SJSA1 (cell line): ENCODE data around the gene DPP7. TPM values are rescaled to one million over a fixed set of nuclear protein-coding genes. Genes with fewer than 3 reads are reported as not detected.
"Not testable (repeated sequence)": the region's sequence is repeated elsewhere in the genome, so short reads cannot be mapped to it uniquely, and the experiment has no call there.

ENCODE experiments used
- DNase-seq, 2 experiments: peaks; one replicate each; pipeline ENCODE4 v3.0.0-alpha.2; 2015 to 2020; ENCODE audit warnings: low spot score in 2 of 2, low read depth in 1 of 2
- H3K27ac ChIP-seq: fragments of 250-450 bp; sonication (Bioruptor Pico); 2 replicates; pipeline ENCODE4 v1.5.1; 2020; ENCODE audit warnings: mild to moderate bottlenecking, moderate library complexity
- H3K27me3 ChIP-seq: fragments of 250-450 bp; sonication (Bioruptor Pico); replicated peaks from 2 replicates; pipeline ENCODE4 v1.5.1; 2020; ENCODE audit warnings: mild to moderate bottlenecking, moderate library complexity
- H3K36me3 ChIP-seq: fragments of 250-450 bp; sonication (Bioruptor Pico); 2 replicates; pipeline ENCODE4 v1.5.1; 2020; ENCODE audit warnings: mild to moderate bottlenecking
- H3K4me1 ChIP-seq: fragments of 250-450 bp; sonication (Bioruptor Pico); replicated peaks from 2 replicates; pipeline ENCODE4 v1.6.1; 2021; ENCODE audit warnings: mild to moderate bottlenecking
- H3K4me3 ChIP-seq: fragments of 250-450 bp; sonication (Bioruptor Pico); 2 replicates; pipeline ENCODE4 v1.5.1; 2020; ENCODE audit warnings: mild to moderate bottlenecking
- H3K9me3 ChIP-seq: fragments of 250-450 bp; sonication (Bioruptor Pico); replicated peaks from 2 replicates; pipeline ENCODE4 v1.5.1; 2020; ENCODE audit warnings: mild to moderate bottlenecking
- total RNA-seq: library from RNA; depleted of rRNA; stranded (reverse); fragments of >200 nt; shearing (Covaris generic); gene quantifications from 2 replicates; pipeline ENCODE4 v1.2.3, GENCODE V29; 2014; rRNA removed

Gene DPP7
- total RNA-seq, 1 experiment from 2014 or later: 5.1 TPM

GRCh38 chr9:137064027-137064879 lies 50.3 kb downstream of the DPP7 start:
- Histone ChIP-seq H3K4me3 (no peak overlapping the region), H3K27ac (no peak overlapping the region), H3K4me1 (peaks cover 9% of the 10 kb centered on the region), H3K9me3 (no peaks in the 10 kb centered on the region), H3K36me3 (peaks cover 7% of the 10 kb centered on the region; the same call in 1 of the 2 replicates), H3K27me3 (no peaks in the 10 kb centered on the region)
- DNase-seq: no peak

DNA sequence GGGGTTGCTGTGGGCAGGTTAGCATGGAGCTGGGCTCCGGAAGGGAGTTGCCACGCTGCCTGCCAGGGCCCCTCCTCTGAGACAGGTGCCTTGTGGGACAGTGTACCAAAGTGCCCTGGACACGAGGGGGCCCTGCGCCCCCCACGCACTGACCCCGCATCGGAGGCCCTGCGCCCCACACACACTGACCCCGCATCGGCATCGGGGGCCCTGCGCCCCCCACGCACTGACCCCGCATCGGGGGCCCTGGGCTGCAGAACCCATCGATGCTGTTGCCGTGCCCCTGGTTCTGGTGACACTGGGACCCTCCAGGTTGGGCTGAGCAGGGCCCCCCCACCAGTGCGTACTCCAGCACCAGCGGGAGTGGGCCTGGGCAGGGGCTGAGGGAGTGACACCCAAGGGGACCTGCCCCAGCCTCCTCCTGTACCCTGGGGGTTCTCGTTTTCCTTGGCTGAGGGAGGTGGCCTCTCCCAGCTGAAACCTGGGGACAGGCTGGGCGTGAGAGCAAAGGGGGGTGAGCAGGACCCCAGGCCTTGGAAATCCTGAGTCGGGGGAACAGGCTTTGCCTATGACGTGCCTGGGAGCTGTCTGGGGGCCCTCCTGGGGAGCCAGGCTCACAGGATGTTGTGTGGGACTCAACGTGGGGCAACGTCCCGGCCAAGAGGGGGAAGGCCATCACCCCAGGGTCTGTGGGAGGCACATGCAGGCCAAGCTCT lies 51.1 kb downstream of the DPP7 start:
- Histone ChIP-seq H3K4me1 (peaks cover 3% of the 10 kb centered on the region; the same call in 1 of the 2 replicates), H3K36me3 (peaks cover 7% of the 10 kb centered on the region; the same call in 1 of the 2 replicates), H3K27ac (no peak overlapping the region), H3K4me3 (no peak overlapping the region), H3K9me3 (no peaks in the 10 kb centered on the region), H3K27me3 (peaks cover 2% of the 10 kb centered on the region; the same call in 1 of the 2 replicates)
- no peak for DNase-seq

GRCh38 chr9:137062798-137063197 lies 51.7 kb downstream of the DPP7 start:
- H3K9me3 ChIP-seq, DNase-seq, H3K27ac ChIP-seq, H3K4me3 ChIP-seq, H3K36me3 ChIP-seq, H3K27me3 ChIP-seq, H3K4me1 ChIP-seq: not testable (repeated sequence)

DNA sequence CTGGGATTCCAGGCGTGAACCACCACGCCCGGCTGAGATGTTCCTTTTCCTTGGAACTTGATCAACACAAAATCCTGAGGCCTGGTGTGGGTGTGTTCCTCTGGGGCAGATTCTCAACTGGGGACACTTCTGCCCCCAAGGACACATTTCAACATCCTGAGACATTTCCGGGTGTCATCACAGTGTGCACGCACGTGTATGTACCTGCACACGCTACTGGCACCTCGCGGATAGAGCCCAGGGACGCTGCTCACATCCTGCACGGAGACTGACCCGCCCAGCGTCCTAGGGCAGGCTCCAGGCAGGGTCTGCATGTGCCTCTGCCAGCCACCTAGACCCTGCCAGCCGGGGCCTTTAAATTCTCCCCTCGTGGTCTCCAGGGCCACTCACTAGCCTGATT lies 52.1 kb downstream of the DPP7 start:
- Histone ChIP-seq H3K27ac (no peak overlapping the region), H3K36me3 (peaks cover 4% of the 10 kb centered on the region; the same call in 1 of the 2 replicates), H3K4me3 (no peak overlapping the region), H3K4me1 (peaks cover 3% of the 10 kb centered on the region; the same call in 1 of the 2 replicates), H3K9me3 (no peaks in the 10 kb centered on the region), H3K27me3 (peaks cover 13% of the 10 kb centered on the region)
- no peak for DNase-seq

Other genes starting within 250 kb of the DPP7 start
- gene EDF1, start 248.4 kb downstream of the DPP7 start, total RNA-seq: 266 and 387 TPM in 2 replicates
- gene TRAF2, start 228.2 kb downstream of the DPP7 start, total RNA-seq: 11.3 and 17.1 TPM in 2 replicates
- gene FBXW5, start 170.0 kb downstream of the DPP7 start, total RNA-seq: 89.0 and 93.8 TPM in 2 replicates
- not detected in 2 replicates for gene C8G, start 169.5 kb downstream of the DPP7 start, total RNA-seq
- gene LCN12, start 162.5 kb downstream of the DPP7 start, total RNA-seq: not detected in 2 replicates
- gene PTGDS, start 137.2 kb downstream of the DPP7 start, total RNA-seq: not detected in 2 replicates
- gene LCNL1, start 131.7 kb downstream of the DPP7 start, total RNA-seq: not detected in 2 replicates
- gene PAXX, start 122.3 kb downstream of the DPP7 start, total RNA-seq: 14.5 and 15.1 TPM in 2 replicates
- 0.89 TPM in 1 of 2 replicates, not detected in the other for gene CLIC3, start 118.2 kb downstream of the DPP7 start, total RNA-seq
- gene ABCA2, start 86.5 kb downstream of the DPP7 start, total RNA-seq: 0.81 and 1.3 TPM in 2 replicates
- not detected in 2 replicates for gene FUT7, start 82.6 kb downstream of the DPP7 start, total RNA-seq
- gene NPDC1, start 68.6 kb downstream of the DPP7 start, total RNA-seq: not detected in 2 replicates
- gene ENTPD2, start 60.7 kb downstream of the DPP7 start, total RNA-seq: not detected in 2 replicates
- gene SAPCD2, start 44.2 kb downstream of the DPP7 start, total RNA-seq: 21.5 and 24.9 TPM in 2 replicates
- gene UAP1L1, start 37.2 kb downstream of the DPP7 start, total RNA-seq: 3.4 and 5.6 TPM in 2 replicates
- gene MAN1B1, start 27.7 kb downstream of the DPP7 start, total RNA-seq: 51.8 and 64.4 TPM in 2 replicates
- not detected in 2 replicates for gene GRIN1, start 24.4 kb upstream of the DPP7 start, total RNA-seq
- not detected in 2 replicates for gene LRRC26, start 55.3 kb upstream of the DPP7 start, total RNA-seq
- gene TMEM210, start 57.3 kb upstream of the DPP7 start, total RNA-seq: not detected in 2 replicates
- gene ANAPC2, start 73.8 kb upstream of the DPP7 start, total RNA-seq: 11.7 and 13.7 TPM in 2 replicates
- gene SSNA1, start 73.9 kb upstream of the DPP7 start, total RNA-seq: 94.2 and 177 TPM in 2 replicates
- 6.0 and 6.1 TPM in 2 replicates for gene TPRN, start 86.0 kb upstream of the DPP7 start, total RNA-seq
- 44.5 and 51.3 TPM in 2 replicates for gene TMEM203, start 90.9 kb upstream of the DPP7 start, total RNA-seq
- 5.2 and 6.5 TPM in 2 replicates for gene NDOR1, start 91.0 kb upstream of the DPP7 start, total RNA-seq
- gene RNF208, start 107.5 kb upstream of the DPP7 start, total RNA-seq: not detected in 2 replicates
- gene CYSRT1, start 110.4 kb upstream of the DPP7 start, total RNA-seq: 0.24 TPM in 1 of 2 replicates, not detected in the other
- gene RNF224, start 112.8 kb upstream of the DPP7 start, total RNA-seq: not detected in 2 replicates
- gene SLC34A3, start 116.2 kb upstream of the DPP7 start, total RNA-seq: not detected in 2 replicates
- gene TUBB4B, start 126.6 kb upstream of the DPP7 start, total RNA-seq: 229 and 232 TPM in 2 replicates
- not detected in 2 replicates for gene STPG3, start 136.6 kb upstream of the DPP7 start, total RNA-seq
- 35.2 and 41.9 TPM in 2 replicates for gene NELFB, start 140.6 kb upstream of the DPP7 start, total RNA-seq
- gene TOR4A, start 163.0 kb upstream of the DPP7 start, total RNA-seq: 9.7 and 10.9 TPM in 2 replicates
- gene NRARP, start 187.5 kb upstream of the DPP7 start, total RNA-seq: 0.97 and 1.2 TPM in 2 replicates